Nephron (organoid): Measurements from ENCODE around the gene DLD.
"Not testable (repeated sequence)": the region's sequence is repeated elsewhere in the genome, so short reads cannot be mapped to it uniquely, and the experiment has no call there.

Experiments used
- H3K27ac Mint-ChIP-seq, 3 experiments: 2 replicates each; pipeline ENCODE4 v1.8.0; 2020; ENCODE audit warnings: mixed read lengths in 3 of 3, mild to moderate bottlenecking in 2 of 3, moderate library complexity in 1 of 3
- H3K27me3 Mint-ChIP-seq: 2 replicates; pipeline ENCODE4 v1.8.0; 2021; ENCODE audit warnings: low read depth, mild to moderate bottlenecking, moderate library complexity, mixed read lengths
- H3K36me3 Mint-ChIP-seq: 2 replicates; pipeline ENCODE4 v1.8.0; 2020; ENCODE audit warnings: low read depth, mixed read lengths
- H3K4me1 Mint-ChIP-seq: 2 replicates; pipeline ENCODE4 v1.8.0; 2020; ENCODE audit warnings: mixed read lengths
- H3K4me3 Mint-ChIP-seq, 3 experiments: 2 replicates each; pipeline ENCODE4 v1.8.0; 2020; ENCODE audit warnings: mild to moderate bottlenecking in 3 of 3, mixed read lengths in 3 of 3, moderate library complexity in 2 of 3
- H3K9me3 Mint-ChIP-seq: 2 replicates; pipeline ENCODE4 v1.8.0; 2020; ENCODE audit warnings: mixed read lengths
- TF ChIP-seq, protein P1 (sequence below), 3 experiments: fragments of 200-600 bp; sonication (generic); IDR thresholded peaks; one replicate each; pipeline ENCODE4 v1.5.0; 2021; ENCODE audit warnings: antibody characterized with exemption in 3 of 3; ENCODE audit not compliant: unreplicated experiment in 3 of 3

Gene DLD

DNA sequence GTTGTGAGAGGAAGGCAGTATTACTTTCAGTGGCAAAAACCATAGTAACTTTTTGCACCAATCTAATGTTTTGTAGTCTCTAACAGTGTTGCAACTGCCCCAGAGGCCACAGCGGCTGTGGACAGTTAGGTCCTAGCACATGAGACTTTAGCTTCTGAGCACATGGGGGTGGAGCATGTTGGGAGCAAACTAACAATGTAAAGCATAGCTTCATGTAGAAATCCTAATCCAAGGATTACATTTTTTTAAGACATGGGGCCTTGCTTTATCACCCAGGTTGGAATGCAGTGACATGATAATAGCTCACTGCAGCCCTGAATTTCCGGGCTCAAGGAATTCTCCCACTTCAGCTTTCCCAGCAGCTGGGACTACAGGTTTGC lies 62.9 kb downstream of the DLD start:
- H3K27me3 Mint-ChIP-seq: peaks cover 3% of the 10 kb centered on the region
- H3K4me1 Mint-ChIP-seq: peaks cover 8% of the 10 kb centered on the region
- no peak overlapping the region for H3K4me3 Mint-ChIP-seq
- H3K36me3 Mint-ChIP-seq: peaks cover 81% of the 10 kb centered on the region
- TF ChIP-seq, protein P1, sequence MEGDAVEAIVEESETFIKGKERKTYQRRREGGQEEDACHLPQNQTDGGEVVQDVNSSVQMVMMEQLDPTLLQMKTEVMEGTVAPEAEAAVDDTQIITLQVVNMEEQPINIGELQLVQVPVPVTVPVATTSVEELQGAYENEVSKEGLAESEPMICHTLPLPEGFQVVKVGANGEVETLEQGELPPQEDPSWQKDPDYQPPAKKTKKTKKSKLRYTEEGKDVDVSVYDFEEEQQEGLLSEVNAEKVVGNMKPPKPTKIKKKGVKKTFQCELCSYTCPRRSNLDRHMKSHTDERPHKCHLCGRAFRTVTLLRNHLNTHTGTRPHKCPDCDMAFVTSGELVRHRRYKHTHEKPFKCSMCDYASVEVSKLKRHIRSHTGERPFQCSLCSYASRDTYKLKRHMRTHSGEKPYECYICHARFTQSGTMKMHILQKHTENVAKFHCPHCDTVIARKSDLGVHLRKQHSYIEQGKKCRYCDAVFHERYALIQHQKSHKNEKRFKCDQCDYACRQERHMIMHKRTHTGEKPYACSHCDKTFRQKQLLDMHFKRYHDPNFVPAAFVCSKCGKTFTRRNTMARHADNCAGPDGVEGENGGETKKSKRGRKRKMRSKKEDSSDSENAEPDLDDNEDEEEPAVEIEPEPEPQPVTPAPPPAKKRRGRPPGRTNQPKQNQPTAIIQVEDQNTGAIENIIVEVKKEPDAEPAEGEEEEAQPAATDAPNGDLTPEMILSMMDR (IDR thresholded peaks at IDR 0.05; ENCODE audit: unreplicated experiment in 3 of 3): no peak
- peak overlapping the region in 2 of 3 experiments; percentile 14 to 23 for H3K27ac Mint-ChIP-seq
- H3K9me3 Mint-ChIP-seq: no peaks in the 10 kb centered on the region

DNA sequence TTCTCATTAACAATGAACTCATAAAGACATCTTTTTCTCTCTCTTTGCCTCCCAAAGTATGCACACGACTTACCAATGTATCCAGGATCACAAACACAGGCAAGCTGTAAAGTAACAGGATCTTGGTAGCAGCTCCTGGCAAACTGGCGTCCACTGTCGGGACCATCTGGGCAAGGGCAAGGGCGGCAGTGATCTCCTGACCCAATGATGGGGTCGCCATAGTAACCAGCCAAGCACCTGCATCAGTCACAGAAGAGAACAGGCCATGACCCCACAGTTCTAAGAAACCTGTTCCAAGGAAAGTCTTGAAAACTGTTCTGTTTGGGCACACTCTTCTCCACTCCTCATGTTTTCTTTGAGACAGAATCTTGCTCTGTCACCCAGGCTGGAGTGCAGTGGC lies 64.4 kb downstream of the DLD start:
- Mint-ChIP-seq H3K36me3 (peaks cover 82% of the 10 kb centered on the region), H3K9me3 (no peaks in the 10 kb centered on the region)

GRCh38 chr7:107956950-107957349 lies 66.0 kb downstream of the DLD start:
- Mint-ChIP-seq H3K4me1 (peaks cover 31% of the 10 kb centered on the region), H3K36me3 (peaks cover 80% of the 10 kb centered on the region)
- H3K4me3 Mint-ChIP-seq, H3K27me3 Mint-ChIP-seq, H3K9me3 Mint-ChIP-seq, H3K27ac Mint-ChIP-seq: not testable (repeated sequence)

More for the DNA sequence above, 64.4 kb downstream of the DLD start:
- TF ChIP-seq, protein P1 (IDR thresholded peaks at IDR 0.05; ENCODE audit: unreplicated experiment in 3 of 3): no peak
- peaks cover 19% of the 10 kb centered on the region for H3K4me1 Mint-ChIP-seq
- H3K27me3 Mint-ChIP-seq: peaks cover 3% of the 10 kb centered on the region
- no peak overlapping the region for H3K4me3 Mint-ChIP-seq
- H3K27ac Mint-ChIP-seq: no peak overlapping the region

GRCh38 chr7:107957436-107957835 lies 66.5 kb downstream of the DLD start:
- Mint-ChIP-seq H3K36me3 (peaks cover 80% of the 10 kb centered on the region), H3K9me3 (no peaks in the 10 kb centered on the region), H3K4me1 (peaks cover 33% of the 10 kb centered on the region), H3K27ac (no peak overlapping the region), H3K27me3 (peaks cover 3% of the 10 kb centered on the region), H3K4me3 (no peak overlapping the region)
- TF ChIP-seq, protein P1 (IDR thresholded peaks at IDR 0.05; ENCODE audit: unreplicated experiment in 3 of 3): no peak

DNA sequence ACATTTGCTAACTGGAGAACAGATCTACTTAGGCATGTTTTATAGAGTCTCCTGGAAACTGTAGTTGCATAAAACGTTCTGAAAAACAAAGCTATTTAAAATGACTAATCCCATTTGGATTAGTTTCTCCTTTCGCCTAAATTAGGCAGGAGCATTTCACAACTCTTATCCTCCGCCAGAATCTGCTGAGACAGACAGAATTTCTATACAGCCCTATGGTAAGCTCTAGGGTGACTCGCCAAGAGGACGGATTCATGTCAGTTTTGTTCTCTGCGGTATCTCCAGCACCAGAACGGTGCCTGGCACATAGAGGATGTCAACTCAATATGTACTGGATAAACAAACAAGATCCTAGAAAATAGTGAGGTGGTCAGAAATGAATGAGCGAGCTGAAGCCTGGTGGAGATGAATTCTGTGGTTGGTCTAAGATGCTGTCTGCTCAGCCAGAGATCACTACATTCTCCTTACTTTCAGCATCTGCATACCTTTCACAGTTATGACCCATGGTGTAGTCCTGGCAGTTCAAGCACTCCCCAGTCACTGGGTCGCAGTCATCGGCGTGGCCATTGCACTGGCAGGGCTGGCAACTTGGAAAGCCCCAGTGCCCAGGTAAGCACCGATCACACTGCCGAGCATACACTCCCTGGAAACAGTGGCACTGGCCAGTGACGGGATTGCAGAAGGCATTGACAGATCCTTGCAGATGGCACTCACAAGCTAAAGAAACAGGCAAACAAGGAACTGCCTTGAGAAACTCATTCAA lies 68.0 kb downstream of the DLD start:
- H3K4me3 Mint-ChIP-seq: no peak overlapping the region
- H3K27ac Mint-ChIP-seq: peak overlapping the region in 1 of 3 experiments; percentile 28
- H3K27me3 Mint-ChIP-seq: no peaks in the 10 kb centered on the region
- H3K36me3 Mint-ChIP-seq: peaks cover 77% of the 10 kb centered on the region
- H3K9me3 Mint-ChIP-seq: no peaks in the 10 kb centered on the region
- TF ChIP-seq, protein P1 (IDR thresholded peaks at IDR 0.05; ENCODE audit: unreplicated experiment in 3 of 3): no peak
- peaks cover 29% of the 10 kb centered on the region for H3K4me1 Mint-ChIP-seq

- Mint-ChIP-seq H3K36me3 (peaks cover 83% of the 10 kb centered on the region), H3K9me3 (no peaks in the 10 kb centered on the region), H3K27me3 (no peaks in the 10 kb centered on the region), H3K4me3 (no peak overlapping the region), H3K27ac (no peak overlapping the region), H3K4me1 (peaks cover 29% of the 10 kb centered on the region)
- TF ChIP-seq, protein P1 (IDR thresholded peaks at IDR 0.05; ENCODE audit: unreplicated experiment in 3 of 3): no peak
Measured at GRCh38 chr7:107959527-107959898, 68.5 kb downstream of the DLD start.
